HL-60 (cell line): ENCODE data around the gene THSD7B.

ENCODE experiments used
- DNase-seq, 2 experiments: peaks; one replicate each; pipeline ENCODE4 v3.0.0-alpha.2; 2010 to 2020; ENCODE audit warnings: low read depth in 1 of 2, low spot score in 1 of 2
- H3K27ac ChIP-seq: fragments of 250-450 bp; sonication (Bioruptor Pico); replicated peaks from 2 replicates; pipeline ENCODE4 v1.5.1; 2020; ENCODE audit warnings: mild to moderate bottlenecking, moderate library complexity
- H3K27me3 ChIP-seq: fragments of 250-450 bp; sonication (Bioruptor Pico); 2 replicates; pipeline ENCODE4 v1.5.1; 2021; ENCODE audit warnings: mild to moderate bottlenecking, moderate library complexity; ENCODE audit not compliant: insufficient read depth, poor library complexity, severe bottlenecking
- H3K4me3 ChIP-seq: replicated peaks from 2 replicates; pipeline ENCODE4 v1.5.1; 2011; ENCODE audit warnings: mild to moderate bottlenecking, control low read depth, low read length; ENCODE audit not compliant: insufficient read depth
- CTCF ChIP-seq: IDR thresholded peaks from one replicate; pipeline ENCODE4 v1.5.1; 2011; ENCODE audit warnings: low read length, control low read depth, inconsistent platforms; ENCODE audit not compliant: insufficient read depth
- GABPA ChIP-seq: IDR thresholded peaks from 2 replicates; pipeline ENCODE4 v1.6.1; 2012; ENCODE audit warnings: low read depth
- POLR2AphosphoS5 ChIP-seq: IDR thresholded peaks from 2 replicates; pipeline ENCODE4 v1.6.1; 2012; ENCODE audit warnings: low read depth
- REST ChIP-seq: IDR thresholded peaks from 2 replicates; pipeline ENCODE4 v1.6.1; 2012; ENCODE audit warnings: low read depth; ENCODE audit not compliant: insufficient replicate concordance
- SPI1 ChIP-seq: IDR thresholded peaks from 2 replicates; pipeline ENCODE4 v1.6.1; 2012; ENCODE audit warnings: low read depth, mild to moderate bottlenecking, borderline replicate concordance

The THSD7B gene

GRCh38 chr2:137202318-137202717, 437.0 kb downstream of the THSD7B start:
- Histone ChIP-seq H3K27ac (no peak overlapping the region), H3K4me3 (no peak overlapping the region), H3K27me3 (no peaks in the 10 kb centered on the region)
- TF ChIP-seq CTCF (no peak), GABPA (no peak), REST (no peak), SPI1 (no peak), POLR2AphosphoS5 (no peak)
- DNase-seq, result no peak

GRCh38 chr2:137205324-137205723, 440.0 kb downstream of the THSD7B start:
- DNase-seq, result no peak
- TF ChIP-seq GABPA, result no peak
- no peak for TF ChIP-seq POLR2AphosphoS5
- no peak for TF ChIP-seq CTCF
- TF ChIP-seq SPI1, result no peak
- no peak for TF ChIP-seq REST
- Histone ChIP-seq H3K27me3 (no peaks in the 10 kb centered on the region), H3K4me3 (no peak overlapping the region), H3K27ac (no peak overlapping the region)

- no peak overlapping the region for H3K27ac ChIP-seq
- DNase-seq, result no peak
- no peaks in the 10 kb centered on the region for H3K27me3 ChIP-seq
- no peak for TF ChIP-seq SPI1
- no peak for TF ChIP-seq CTCF
- no peak for TF ChIP-seq REST
- TF ChIP-seq POLR2AphosphoS5, result no peak
- TF ChIP-seq GABPA, result no peak
- H3K4me3 ChIP-seq, result no peak overlapping the region
Observed at GRCh38 chr2:137206069-137206468, 440.7 kb downstream of the THSD7B start.
